T-cell (primary cell): ENCODE measurements around the gene RPH3AL. TPM values are rescaled to one million over a fixed set of nuclear protein-coding genes. Genes with fewer than 3 reads are reported as not detected.
A peak's percentile ranks its signal among the peaks of the same experiment; 100 is the strongest.

Experiments
- ATAC-seq, 4 experiments: fragments of 200-7000 bp in 3 of 4; fragments of 150-1000 bp in 1 of 4; cut with Tn5 transposase; replicated peaks in 1 of 4; 1 replicate in 3 of 4; 2 replicates in 1 of 4; pipeline ENCODE4 v1.10.0; 2021; ENCODE audit warnings: moderate library complexity in 3 of 4, mild to moderate bottlenecking in 2 of 4, moderate number of reproducible peaks in 1 of 4
- CTCF ChIA-PET, 2 donors: fragments of 300-600 bp; sonication (Branson Sonifier 250); formaldehyde crosslinking; loops; one replicate each; lab custom pipeline; 2022; ENCODE audit warnings: antibody characterized with exemption in 2 of 2; lab: Charles Lee
- POLR2A ChIA-PET, 2 donors: fragments of 300-600 bp; sonication (Branson Sonifier 250); formaldehyde crosslinking; loops; one replicate each; lab custom pipeline; 2022; ENCODE audit warnings: antibody characterized with exemption in 2 of 2; lab: Charles Lee
- DNase-seq, 35 experiments: peaks; one replicate each; pipeline versions ENCODE4 v3.0.0 to v3.0.0-alpha.2; 2013 to 2023
- H3K27ac ChIP-seq: one replicate; pipeline ENCODE4 v1.5.1; 2013; ENCODE audit warnings: low read length
- H3K27me3 ChIP-seq, 2 experiments: replicated peaks in 1 of 2; 1 replicate in 1 of 2; 2 replicates in 1 of 2; pipeline versions ENCODE4 v1.6.1 to v1.7.0; 2013; ENCODE audit warnings: low read length in 1 of 2, mixed read lengths in 1 of 2; ENCODE audit not compliant: control insufficient read depth in 2 of 2, insufficient read depth in 2 of 2; ENCODE audit errors: extremely low read depth in 1 of 2
- H3K36me3 ChIP-seq, 2 donors: 1 replicate in 1 of 2; 2 replicates in 1 of 2; pipeline versions ENCODE4 v1.6.1 to v1.7.0; 2013; ENCODE audit warnings: low read length in 1 of 2; ENCODE audit not compliant: control insufficient read depth in 2 of 2, insufficient read depth in 1 of 2; ENCODE audit errors: extremely low read depth in 1 of 2
- H3K4me1 ChIP-seq, 2 experiments: 1 replicate in 1 of 2; 2 replicates in 1 of 2; pipeline versions ENCODE4 v1.6.1 to v1.7.0; 2013; ENCODE audit warnings: low read length in 2 of 2, mixed read lengths in 1 of 2; ENCODE audit not compliant: insufficient read depth in 2 of 2, control insufficient read depth in 1 of 2; ENCODE audit errors: extremely low read depth in 1 of 2
- H3K4me3 ChIP-seq, 2 donors: 1 replicate in 1 of 2; 2 replicates in 1 of 2; pipeline versions ENCODE4 v1.5.1 to v1.7.0; 2013; ENCODE audit warnings: mild to moderate bottlenecking in 2 of 2, low read length in 1 of 2, moderate library complexity in 1 of 2; ENCODE audit not compliant: control insufficient read depth in 1 of 2; ENCODE audit errors: extremely low read depth in 1 of 2
- H3K9me3 ChIP-seq: 2 replicates; pipeline ENCODE4 v1.7.0; 2013
- H3K27ac Mint-ChIP-seq, 2 donors: one replicate each; pipeline ENCODE4 v1.8.0; 2020 to 2021; ENCODE audit warnings: mild to moderate bottlenecking in 2 of 2, mixed read lengths in 2 of 2
- H3K27me3 Mint-ChIP-seq, 2 donors: one replicate each; pipeline ENCODE4 v1.8.0; 2021 to 2022; ENCODE audit warnings: mixed read lengths in 2 of 2
- H3K36me3 Mint-ChIP-seq: one replicate; pipeline ENCODE4 v1.8.0; 2021; ENCODE audit warnings: mixed read lengths
- H3K4me1 Mint-ChIP-seq, 3 donors: one replicate each; pipeline ENCODE4 v1.8.0; 2020 to 2022; ENCODE audit warnings: mixed read lengths in 3 of 3, mild to moderate bottlenecking in 1 of 3
- H3K4me3 Mint-ChIP-seq, 3 donors: one replicate each; pipeline ENCODE4 v1.8.0; 2020 to 2022; ENCODE audit warnings: mild to moderate bottlenecking in 3 of 3, mixed read lengths in 3 of 3, moderate library complexity in 3 of 3
- H3K9me3 Mint-ChIP-seq, 3 donors: one replicate each; pipeline ENCODE4 v1.8.0; 2020 to 2022; ENCODE audit warnings: mixed read lengths in 3 of 3
- WGBS: methylation state at CpG from one replicate; pipeline ENCODE4 v1.1.5; 2013; ENCODE audit warnings: missing lambda C conversion rate; ENCODE audit not compliant: insufficient coverage; 5-methylcytosine and 5-hydroxymethylcytosine counted together
- total RNA-seq, 35 experiments: library from RNA in 6 of 35; stranded (reverse) in 6 of 35; fragments of 120-200 nt in 1 of 35; gene quantifications; one replicate each; pipeline versions ENCODE4 v1.2.1 to v1.2.4 and lab custom pipeline; 2013 to 2026

The RPH3AL gene
- total RNA-seq, 5 donors from 2014 or later (not counting 1 experiment from before 2014, with no cell fraction given), result 4.5 to 10.5 (median 5.3) TPM

- DNase-seq (no peak), ATAC-seq (no peak)
- Histone ChIP-seq H3K36me3 (no peaks in the 10 kb centered on the region), H3K4me3 (no peak overlapping the region), H3K9me3 (no peaks in the 10 kb centered on the region), H3K27ac (no peak overlapping the region), H3K4me1 (peaks cover 4 to 11% of the 10 kb centered on the region in 2 experiments), H3K27me3 (peaks cover 0 to 6% of the 10 kb centered on the region in 2 experiments)
- peaks cover 0 to 2% of the 10 kb centered on the region in 2 donors for H3K27me3 Mint-ChIP-seq
- ChIA-PET CTCF (no interaction called here), POLR2A (no interaction called here)
- no peaks in the 10 kb centered on the region for H3K9me3 Mint-ChIP-seq
- no peaks in the 10 kb centered on the region for H3K36me3 Mint-ChIP-seq
- peaks cover 13 to 29% (median 17%) of the 10 kb centered on the region in 3 donors for H3K4me1 Mint-ChIP-seq
- H3K4me3 Mint-ChIP-seq, result peak overlapping the region in 1 of 3 donors; percentile 11
- 80% methylated on average over 2 of the region's 8 CpGs for WGBS
- H3K27ac Mint-ChIP-seq, result peak overlapping the region in 1 of 2 donors; percentile 2
Observed at GRCh38 chr17:381516-381915, 28.9 kb upstream of the RPH3AL start.

- H3K4me3 Mint-ChIP-seq, result no peak overlapping the region
- no peaks in the 10 kb centered on the region for H3K9me3 Mint-ChIP-seq
- ChIA-PET POLR2A (no interaction called here), CTCF (no interaction called here)
- no peaks in the 10 kb centered on the region for H3K36me3 Mint-ChIP-seq
- DNase-seq (no peak), ATAC-seq (no peak)
- H3K27ac Mint-ChIP-seq, result no peak overlapping the region
- Histone ChIP-seq H3K4me3 (no peak overlapping the region), H3K4me1 (no peaks in the 10 kb centered on the region), H3K36me3 (no peaks in the 10 kb centered on the region), H3K27me3 (peaks cover 0 to 2% of the 10 kb centered on the region in 2 experiments), H3K27ac (no peak overlapping the region), H3K9me3 (no peaks in the 10 kb centered on the region)
- 95% methylated on average over 21 of the region's 28 CpGs for WGBS
- peaks cover 13 to 29% (median 15%) of the 10 kb centered on the region in 3 donors for H3K4me1 Mint-ChIP-seq
- H3K27me3 Mint-ChIP-seq, result no peaks in the 10 kb centered on the region
Observed at GRCh38 chr17:379531-380465, 27.2 kb upstream of the RPH3AL start.

- no peaks in the 10 kb centered on the region for H3K36me3 ChIP-seq
- CTCF ChIA-PET, result no interaction called here
- 84% methylated on average over 5 of the region's 5 CpGs for WGBS
- Mint-ChIP-seq H3K27me3 (no peaks in the 10 kb centered on the region), H3K27ac (no peak overlapping the region), H3K4me1 (peaks cover 4 to 15% (median 7%) of the 10 kb centered on the region in 3 donors), H3K9me3 (no peaks in the 10 kb centered on the region), H3K36me3 (no peaks in the 10 kb centered on the region), H3K4me3 (no peak overlapping the region)
- POLR2A ChIA-PET, result no interaction called here
- ATAC-seq (no peak), DNase-seq (no peak)
- no peak overlapping the region for H3K27ac ChIP-seq
- peaks cover 0 to 2% of the 10 kb centered on the region in 2 experiments for H3K27me3 ChIP-seq
- no peaks in the 10 kb centered on the region for H3K4me1 ChIP-seq
- no peak overlapping the region for H3K4me3 ChIP-seq
- no peaks in the 10 kb centered on the region for H3K9me3 ChIP-seq
Observed at GRCh38 chr17:378068-378467, 25.5 kb upstream of the RPH3AL start.

GRCh38 chr17:376936-377863 lies 24.6 kb upstream of the RPH3AL start:
- Histone ChIP-seq H3K27me3 (peaks cover 0 to 2% of the 10 kb centered on the region in 2 experiments), H3K9me3 (no peaks in the 10 kb centered on the region), H3K27ac (no peak overlapping the region), H3K36me3 (no peaks in the 10 kb centered on the region), H3K4me3 (no peak overlapping the region), H3K4me1 (no peaks in the 10 kb centered on the region)
- DNase-seq (no peak), ATAC-seq (no peak)
- Mint-ChIP-seq H3K36me3 (no peaks in the 10 kb centered on the region), H3K4me1 (peaks cover 4 to 15% (median 7%) of the 10 kb centered on the region in 3 donors), H3K9me3 (no peaks in the 10 kb centered on the region), H3K27ac (no peak overlapping the region), H3K4me3 (no peak overlapping the region), H3K27me3 (no peaks in the 10 kb centered on the region)
- WGBS, result 69% methylated on average over 7 of the region's 14 CpGs
- POLR2A ChIA-PET, result interaction anchor here in 1 of 2 donors (0.6 kb wide), 1 partner anchor 191 kb away, joined by 3 read pairs; no protein-coding TSS in a partner anchor
- CTCF ChIA-PET, result no interaction called here

- CTCF ChIA-PET, result no interaction called here
- no peak overlapping the region for H3K27ac Mint-ChIP-seq
- POLR2A ChIA-PET, result interaction anchor here in 1 of 2 donors (0.6 kb wide), 1 partner anchor 28 kb away, joined by 3 read pairs; no protein-coding TSS in a partner anchor
Observed at GRCh38 chr17:373613-374230, 21.1 kb upstream of the RPH3AL start.

More at GRCh38 chr17:373613-374230, 21.1 kb upstream of the RPH3AL start:
- DNase-seq (no peak), ATAC-seq (no peak)
- H3K9me3 ChIP-seq, result no peaks in the 10 kb centered on the region
- whole genome bisulfite sequencing, result 96% methylated on average over 4 of the region's 7 CpGs
- H3K4me1 ChIP-seq, result no peaks in the 10 kb centered on the region
- H3K36me3 ChIP-seq, result no peaks in the 10 kb centered on the region
- H3K27me3 ChIP-seq, result peaks cover 0 to 2% of the 10 kb centered on the region in 2 experiments
- Mint-ChIP-seq H3K27me3 (no peaks in the 10 kb centered on the region), H3K4me1 (peaks cover 0 to 10% (median 1%) of the 10 kb centered on the region in 3 donors), H3K36me3 (peaks cover 6% of the 10 kb centered on the region), H3K4me3 (no peak overlapping the region), H3K9me3 (peaks cover 0 to under 1% (median under 1%) of the 10 kb centered on the region in 3 donors)
- no peak overlapping the region for H3K4me3 ChIP-seq
- no peak overlapping the region for H3K27ac ChIP-seq
